Measurements from ENCODE around the gene ZCCHC14.
"Not testable (repeated sequence)": the region's sequence is repeated elsewhere in the genome, so short reads cannot be mapped to it uniquely, and the experiment has no call there.

ZCCHC14 gene

DNA sequence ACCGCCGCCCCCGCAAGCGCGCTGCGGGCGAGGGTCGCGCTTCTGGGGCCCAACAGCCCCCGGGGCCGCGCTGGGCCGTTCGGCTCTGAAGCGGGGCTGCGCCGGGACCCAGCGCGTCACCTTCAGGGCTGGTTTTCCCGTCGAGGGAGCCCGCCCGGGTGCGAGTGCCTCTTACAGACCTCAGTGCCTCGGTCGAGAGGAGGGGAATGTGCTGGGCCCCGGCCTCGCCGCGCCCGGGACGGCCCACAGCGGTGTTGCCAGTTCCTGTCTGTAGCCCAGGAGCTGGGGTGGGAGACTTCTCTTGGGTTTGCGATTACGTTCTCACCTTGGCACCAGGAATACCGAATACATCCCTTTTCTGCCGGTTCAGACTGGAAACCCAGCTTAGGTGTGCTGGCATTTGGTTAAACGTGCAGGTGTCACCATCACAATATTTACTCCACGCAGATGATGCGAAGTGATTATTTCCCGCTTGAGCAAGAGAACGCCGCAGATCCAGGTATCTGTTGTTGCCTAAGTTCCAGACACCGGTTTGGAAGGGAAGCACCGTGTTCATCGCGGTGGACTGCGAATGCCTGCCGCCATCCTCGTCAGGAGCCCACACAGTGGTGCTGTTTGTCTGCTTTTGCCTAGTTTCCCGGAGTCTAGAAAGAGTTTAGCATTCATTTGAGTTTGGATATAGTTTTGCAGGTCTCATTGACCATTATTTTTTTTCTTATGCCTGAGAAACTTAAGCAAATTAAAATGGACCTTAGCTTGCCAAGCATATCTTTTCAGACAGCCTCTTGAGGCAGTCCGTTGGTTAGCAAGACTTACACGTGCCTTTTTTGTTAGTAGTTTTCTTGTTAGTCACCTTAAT, 99.8 kb downstream of the ZCCHC14 start:
- in situ Hi-C loops (cut with HindIII; ENCODE audit: low sequenced_read_pairs): no loop called here
- no peak for DNase-seq (ENCODE audit: low read depth)
- TF ChIP-seq, protein P1, sequence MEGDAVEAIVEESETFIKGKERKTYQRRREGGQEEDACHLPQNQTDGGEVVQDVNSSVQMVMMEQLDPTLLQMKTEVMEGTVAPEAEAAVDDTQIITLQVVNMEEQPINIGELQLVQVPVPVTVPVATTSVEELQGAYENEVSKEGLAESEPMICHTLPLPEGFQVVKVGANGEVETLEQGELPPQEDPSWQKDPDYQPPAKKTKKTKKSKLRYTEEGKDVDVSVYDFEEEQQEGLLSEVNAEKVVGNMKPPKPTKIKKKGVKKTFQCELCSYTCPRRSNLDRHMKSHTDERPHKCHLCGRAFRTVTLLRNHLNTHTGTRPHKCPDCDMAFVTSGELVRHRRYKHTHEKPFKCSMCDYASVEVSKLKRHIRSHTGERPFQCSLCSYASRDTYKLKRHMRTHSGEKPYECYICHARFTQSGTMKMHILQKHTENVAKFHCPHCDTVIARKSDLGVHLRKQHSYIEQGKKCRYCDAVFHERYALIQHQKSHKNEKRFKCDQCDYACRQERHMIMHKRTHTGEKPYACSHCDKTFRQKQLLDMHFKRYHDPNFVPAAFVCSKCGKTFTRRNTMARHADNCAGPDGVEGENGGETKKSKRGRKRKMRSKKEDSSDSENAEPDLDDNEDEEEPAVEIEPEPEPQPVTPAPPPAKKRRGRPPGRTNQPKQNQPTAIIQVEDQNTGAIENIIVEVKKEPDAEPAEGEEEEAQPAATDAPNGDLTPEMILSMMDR (IDR thresholded peaks at IDR 0.05; ENCODE audit: low read depth, low read length, missing control alignments): peak; percentile 40
- H3K4me3 ChIP-seq (ENCODE audit: low read depth, low read length): peak overlapping the region; percentile 67

GRCh38 chr16:87391950-87392820, 100.6 kb downstream of the ZCCHC14 start, which contains the start of gene MAP1LC3B:
TSS of gene MAP1LC3B (plus strand) at chr16:87392336. CDS start at chr16:87392428, 92 bp downstream.
- in situ Hi-C loops (cut with HindIII; ENCODE audit: low sequenced_read_pairs): no loop called here
- peak within 1 kb of the TSS; percentile 67 for H3K4me3 ChIP-seq (ENCODE audit: low read depth, low read length)
- peak; percentile 88 for DNase-seq (ENCODE audit: low read depth)
- TF ChIP-seq, protein P1 (IDR thresholded peaks at IDR 0.05; ENCODE audit: low read depth, low read length, missing control alignments): no peak

GRCh38 chr16:87391324-87391949, 101.4 kb downstream of the ZCCHC14 start:
- DNase-seq (ENCODE audit: low read depth): no peak
- in situ Hi-C loops (cut with HindIII; ENCODE audit: low sequenced_read_pairs): no loop called here
- TF ChIP-seq, protein P1 (IDR thresholded peaks at IDR 0.05; ENCODE audit: low read depth, low read length, missing control alignments): no peak
- H3K4me3 ChIP-seq (ENCODE audit: low read depth, low read length): peak overlapping the region; percentile 67

DNA sequence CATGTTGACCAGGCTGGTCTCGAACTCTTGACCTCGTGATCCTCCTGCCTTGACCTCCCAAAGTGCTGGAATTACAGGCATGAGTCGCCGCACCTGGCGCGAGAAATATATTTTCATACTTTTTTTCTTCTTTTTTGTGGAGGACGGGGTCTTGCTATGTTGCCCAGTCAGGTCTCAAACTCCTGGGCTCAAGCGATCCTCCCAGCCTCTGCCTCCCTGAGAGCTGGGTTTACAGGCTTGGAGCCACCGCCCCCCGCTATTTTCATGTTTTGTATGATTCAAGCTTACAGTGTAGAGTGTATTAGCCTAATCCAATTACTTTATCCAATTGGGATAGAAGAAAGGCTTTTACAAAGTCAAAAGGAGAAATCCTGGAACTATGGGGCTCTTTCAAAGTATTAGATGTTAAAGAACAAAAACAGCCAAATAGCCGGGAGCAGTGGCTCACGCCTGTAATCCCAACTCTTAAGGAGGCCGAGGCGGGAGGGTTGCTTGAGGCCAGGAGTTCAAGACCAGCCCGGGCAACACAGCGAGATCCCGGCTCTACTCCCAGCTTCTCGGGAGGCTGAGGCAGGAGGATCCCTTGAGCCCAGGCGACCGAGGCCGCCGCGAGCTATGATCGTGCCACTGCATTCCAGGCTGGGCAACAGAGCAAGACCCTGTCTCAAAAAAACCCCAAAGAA, 102.0 kb downstream of the ZCCHC14 start:
- DNase-seq (ENCODE audit: low read depth): no peak
- in situ Hi-C loops (cut with HindIII; ENCODE audit: low sequenced_read_pairs): no loop called here
- TF ChIP-seq, protein P1 (IDR thresholded peaks at IDR 0.05; ENCODE audit: low read depth, low read length, missing control alignments): no peak
- H3K4me3 ChIP-seq (ENCODE audit: low read depth, low read length): no peak overlapping the region

- H3K4me3 ChIP-seq (ENCODE audit: low read depth, low read length); in situ Hi-C loops (cut with HindIII; ENCODE audit: low sequenced_read_pairs); DNase-seq (ENCODE audit: low read depth): not testable (repeated sequence)
Observed at GRCh38 chr16:87389914-87390313, 102.9 kb downstream of the ZCCHC14 start.

- in situ Hi-C loops (cut with HindIII; ENCODE audit: low sequenced_read_pairs): no loop called here
Observed at GRCh38 chr16:87389245-87389644, 103.6 kb downstream of the ZCCHC14 start.

More at GRCh38 chr16:87389245-87389644, 103.6 kb downstream of the ZCCHC14 start:
- TF ChIP-seq, protein P1 (IDR thresholded peaks at IDR 0.05; ENCODE audit: low read depth, low read length, missing control alignments): no peak
- no peak overlapping the region for H3K4me3 ChIP-seq (ENCODE audit: low read depth, low read length)
- no peak for DNase-seq (ENCODE audit: low read depth)
